Measurements from ENCODE around the gene CMTM2.

- TF ChIP-seq CTCF (IDR thresholded peaks at IDR 0.05) (no peak), POLR2A (IDR thresholded peaks at IDR 0.05) (no peak)
Observed at GRCh38 chr16:66617010-66617434, 37.8 kb downstream of the CMTM2 start.
